HAP-1 (cell line): ENCODE data around the gene ALDH5A1.
A peak's percentile ranks its signal among the peaks of the same experiment; 100 is the strongest.

Experiments
- DNase-seq, 2 experiments: peaks; one replicate each; pipeline ENCODE4 v3.0.0-alpha.2; 2016 to 2020; ENCODE audit warnings: low spot score in 2 of 2
- H3K27me3 ChIP-seq: fragments of 250-450 bp; sonication (Bioruptor Pico); 2 replicates; pipeline ENCODE4 v1.5.1; 2020; ENCODE audit warnings: low read depth, mild to moderate bottlenecking, moderate library complexity
- H3K36me3 ChIP-seq: fragments of 250-450 bp; sonication (Bioruptor Pico); replicated peaks from 2 replicates; pipeline ENCODE4 v1.5.1; 2020; ENCODE audit warnings: mild to moderate bottlenecking
- H3K4me1 ChIP-seq: fragments of 250-450 bp; sonication (Bioruptor Pico); 2 replicates; pipeline ENCODE4 v1.5.1; 2020; ENCODE audit warnings: mild to moderate bottlenecking
- H3K4me3 ChIP-seq: fragments of 250-450 bp; sonication (Bioruptor Pico); 2 replicates; pipeline ENCODE4 v1.5.1; 2020; ENCODE audit warnings: mild to moderate bottlenecking, moderate library complexity
- H3K9me3 ChIP-seq: fragments of 250-450 bp; sonication (Bioruptor Pico); 2 replicates; pipeline ENCODE4 v1.5.1; 2020; ENCODE audit warnings: mild to moderate bottlenecking, moderate library complexity
- in situ Hi-C: fragments of 300-500 bp; cut with MboI; formaldehyde crosslinking; loops from 3 replicates; pipeline ENCODE4 v1.14.3; 2020; ENCODE audit warnings: low sequenced_read_pairs, inconsistent platforms, mixed read lengths

The ALDH5A1 gene

DNA sequence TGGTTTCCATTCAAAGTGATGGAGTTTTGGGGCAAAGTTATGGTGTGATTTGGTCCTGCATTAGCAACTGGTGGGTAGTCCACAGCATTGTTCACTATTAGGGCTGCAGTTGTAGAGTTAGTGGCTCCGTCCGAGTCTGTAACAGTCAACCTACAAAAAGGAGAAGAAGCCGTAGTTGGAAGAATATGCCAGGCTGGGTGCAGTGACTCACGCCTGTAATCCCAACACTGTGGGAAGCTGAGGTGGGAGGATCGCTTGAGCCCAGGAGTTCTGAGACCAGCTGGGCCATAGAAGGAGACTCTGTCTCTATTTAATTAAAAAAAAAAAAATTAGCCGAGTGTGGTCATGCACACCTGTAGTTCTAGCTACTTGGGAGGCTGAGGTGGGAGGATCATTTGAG, 81.7 kb downstream of the ALDH5A1 start:
- H3K4me1 ChIP-seq, result no peaks in the 10 kb centered on the region
- no peaks in the 10 kb centered on the region for H3K36me3 ChIP-seq
- no peak for DNase-seq
- no peak overlapping the region for H3K4me3 ChIP-seq
- H3K27me3 ChIP-seq, result 0 out of 2 replicates have a peak, but pooled peaks cover 3% of the 10 kb centered on the region
- no peaks in the 10 kb centered on the region for H3K9me3 ChIP-seq
- in situ Hi-C loops, result no loop called here

DNA sequence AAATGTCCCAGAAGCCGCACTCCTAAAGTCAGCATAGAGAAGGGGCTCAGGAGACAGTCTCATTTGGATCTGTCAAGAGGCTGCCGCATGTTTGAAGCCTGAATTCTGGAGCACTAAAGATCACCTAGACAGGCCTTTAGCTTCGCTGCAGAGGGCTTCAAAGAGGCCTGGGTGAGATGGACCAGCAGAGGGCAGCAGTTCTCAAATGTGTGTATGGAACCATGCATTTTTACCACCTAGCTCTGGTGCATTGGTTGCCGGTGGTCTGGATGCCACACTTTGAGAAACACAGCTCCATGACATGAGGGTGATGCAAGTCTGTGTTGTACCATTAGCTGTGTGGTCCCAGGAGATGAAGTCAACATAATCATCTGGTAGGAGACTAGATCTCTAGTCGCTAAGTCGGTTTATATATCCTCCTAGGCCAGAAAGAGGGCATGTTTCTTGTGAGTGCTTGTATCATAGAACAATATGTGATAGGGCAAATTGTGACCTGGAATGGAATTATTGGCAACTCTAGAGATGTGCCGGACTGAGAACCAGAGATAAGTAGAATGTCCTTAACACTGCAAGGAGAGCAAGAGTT, 86.4 kb downstream of the ALDH5A1 start:
- no peaks in the 10 kb centered on the region for H3K27me3 ChIP-seq
- H3K36me3 ChIP-seq, result no peaks in the 10 kb centered on the region
- H3K4me3 ChIP-seq, result no peak overlapping the region
- no peaks in the 10 kb centered on the region for H3K9me3 ChIP-seq
- in situ Hi-C loops, result loop anchor here (5.0 kb wide), 1 partner anchor 116 kb away; no protein-coding TSS in a partner anchor
- peaks cover 13% of the 10 kb centered on the region for H3K4me1 ChIP-seq
- DNase-seq, result peak; percentile 61 to 88

DNA sequence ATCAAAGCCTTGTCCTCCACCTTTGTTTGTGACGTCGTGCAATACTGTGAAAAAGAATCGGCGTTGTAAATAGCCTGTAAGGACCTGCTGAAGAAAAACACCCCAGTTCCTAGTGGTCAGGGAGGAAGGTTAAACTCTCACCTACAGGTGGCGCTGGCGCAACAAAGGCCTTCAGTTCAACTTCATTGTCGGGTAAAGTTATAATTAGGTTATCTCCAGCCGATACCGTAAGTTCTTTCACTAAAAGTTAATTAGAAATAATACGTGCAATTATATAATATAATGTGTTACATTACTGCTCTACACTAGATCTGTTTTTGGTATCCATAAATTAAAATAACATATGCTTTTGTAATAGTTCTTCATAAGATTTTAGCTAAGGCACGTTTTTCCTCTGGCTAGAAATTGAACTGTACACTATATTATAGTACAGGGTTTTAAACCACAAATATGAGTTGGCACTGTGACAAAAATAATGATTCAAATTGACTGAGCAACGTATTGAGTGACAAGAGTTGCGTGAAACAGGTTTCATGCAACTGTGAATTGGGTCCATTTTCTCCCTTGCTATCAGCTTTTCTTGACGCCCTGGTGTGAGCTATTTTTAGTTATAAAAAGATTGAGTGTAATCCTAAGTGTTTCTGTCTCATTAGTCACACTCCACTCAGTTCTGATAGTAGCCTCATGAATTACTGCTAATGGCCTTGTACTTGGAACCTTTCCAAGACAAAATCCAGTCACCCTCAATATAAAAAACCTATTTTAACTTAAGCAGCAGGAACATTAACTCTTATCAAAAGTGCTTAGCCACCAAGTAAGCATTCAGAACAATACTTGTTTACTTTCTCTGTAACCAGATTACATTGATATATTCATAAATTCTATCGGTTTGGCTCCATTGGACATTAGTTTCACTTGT, 89.0 kb downstream of the ALDH5A1 start:
- peaks cover 13% of the 10 kb centered on the region for H3K4me1 ChIP-seq
- peak; percentile 70 to 87 for DNase-seq
- in situ Hi-C loops, result loop anchor here (5.0 kb wide), 1 partner anchor 114 kb away; no protein-coding TSS in a partner anchor
- no peaks in the 10 kb centered on the region for H3K27me3 ChIP-seq
- no peaks in the 10 kb centered on the region for H3K36me3 ChIP-seq
- H3K4me3 ChIP-seq, result no peak overlapping the region
- no peaks in the 10 kb centered on the region for H3K9me3 ChIP-seq

DNA sequence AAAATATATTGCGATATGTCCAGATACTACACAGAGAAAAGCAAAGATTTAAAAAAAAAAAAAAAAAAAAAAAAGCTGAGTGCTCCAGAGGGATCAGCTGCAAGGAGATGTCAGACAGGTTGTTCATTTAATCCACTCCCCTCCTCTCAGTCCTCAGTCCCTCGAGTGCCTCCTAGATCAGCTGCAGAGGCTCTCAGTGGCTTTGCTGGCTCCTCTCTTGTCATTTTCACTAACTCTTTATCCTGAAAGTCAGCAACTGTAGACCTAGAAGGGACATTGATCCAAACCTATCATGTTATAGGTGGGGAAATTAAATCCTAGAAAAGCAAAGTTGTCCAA, 89.6 kb downstream of the ALDH5A1 start:
- no peak for DNase-seq
- Histone ChIP-seq H3K9me3 (no peaks in the 10 kb centered on the region), H3K36me3 (no peaks in the 10 kb centered on the region), H3K27me3 (no peaks in the 10 kb centered on the region), H3K4me3 (no peak overlapping the region), H3K4me1 (peaks cover 13% of the 10 kb centered on the region)
- in situ Hi-C loops, result loop anchor here (5.0 kb wide), 1 partner anchor 113 kb away; no protein-coding TSS in a partner anchor
